Measurements from ENCODE around the gene TMTC1. TPM values are rescaled to one million over a fixed set of nuclear protein-coding genes. Genes with fewer than 3 reads are reported as not detected.

TMTC1 gene
- total and polyA plus RNA-seq, 2 experiments from 2014 or later: 4.8 to 24.3 TPM

- TF ChIP-seq ETS1 (IDR thresholded peaks at IDR 0.05): no peak
- TF ChIP-seq POLR2AphosphoS5 (IDR thresholded peaks at IDR 0.05; ENCODE audit: low read depth): no peak
Measured at GRCh38 chr12:29564925-29565324, 218.8 kb downstream of the TMTC1 start (continued).

- peaks cover 3% of the 10 kb centered on the region for H3K27me3 Mint-ChIP-seq (ENCODE audit: insufficient read depth, low read depth, poor library complexity)
- Histone ChIP-seq H3K36me3 (ENCODE audit: insufficient read depth) (no peaks in the 10 kb centered on the region), H3K9me2 (ENCODE audit: insufficient read depth) (no peaks in the 10 kb centered on the region), H3K4me1 (ENCODE audit: insufficient read depth) (peaks cover 18% of the 10 kb centered on the region), H3K4me3 (no peak overlapping the region), H3K79me2 (replicated peaks; ENCODE audit: insufficient read depth) (no peaks in the 10 kb centered on the region), H3K27ac (ENCODE audit: low read depth) (no peak overlapping the region), H2AFZ (no peak overlapping the region), H3K4me2 (no peak overlapping the region), H3F3A (replicated peaks; ENCODE audit: low read depth) (no peaks in the 10 kb centered on the region), H4K20me1 (replicated peaks; ENCODE audit: insufficient read depth) (no peaks in the 10 kb centered on the region), H3K27me3 (ENCODE audit: insufficient read depth) (no peaks in the 10 kb centered on the region)
- DNase-seq (ENCODE audit: low spot score): no peak
- peaks cover 36% of the 10 kb centered on the region for H3K36me3 Mint-ChIP-seq (ENCODE audit: low read depth)
- H3K27ac Mint-ChIP-seq: no peak overlapping the region
- TF ChIP-seq ZNF462 (CRISPR knock-in tag; IDR thresholded peaks at IDR 0.05): no peak
- no peak for TF ChIP-seq NANOG (IDR thresholded peaks at IDR 0.05; ENCODE audit: borderline replicate concordance)
- TF ChIP-seq CREB1 (CRISPR knock-in tag; IDR thresholded peaks at IDR 0.05; ENCODE audit: low read depth): no peak
- no peak for TF ChIP-seq CTCF (conservative IDR thresholded peaks at IDR 0.05; ENCODE audit: low read depth in 2 of 2)
- TF ChIP-seq EZH2 (IDR thresholded peaks at IDR 0.05; ENCODE audit: low read depth, unreplicated experiment): no peak
- no peak for TF ChIP-seq REST (IDR thresholded peaks at IDR 0.05; ENCODE audit: unreplicated experiment)
- TF ChIP-seq JUNB (IDR thresholded peaks at IDR 0.05; ENCODE audit: unreplicated experiment): no peak
- TF ChIP-seq ZNF114 (CRISPR knock-in tag; IDR thresholded peaks at IDR 0.05): no peak
- TF ChIP-seq STAT1 (IDR thresholded peaks at IDR 0.05; ENCODE audit: unreplicated experiment): no peak
- TF ChIP-seq ZNF331 (CRISPR knock-in tag; IDR thresholded peaks at IDR 0.05; ENCODE audit: low read depth): no peak
- no peak for TF ChIP-seq EZH2phosphoT487 (IDR thresholded peaks at IDR 0.05; ENCODE audit: unreplicated experiment)
- peaks cover 15% of the 10 kb centered on the region for H3K9me3 Mint-ChIP-seq
- peaks cover 47% of the 10 kb centered on the region for H3K4me1 Mint-ChIP-seq
- no peak for ATAC-seq
- H3K4me3 Mint-ChIP-seq: no peak overlapping the region
Measured at GRCh38 chr12:29563636-29564035, 220.1 kb downstream of the TMTC1 start.
